Ovary (tissue), 3 donors: ENCODE results near the gene F10.

Experiments used
- EP300 ChIP-seq: sonication (generic); formaldehyde crosslinking; IDR thresholded peaks from one replicate; pipeline ENCODE4 v1.6.1; 2017; ENCODE audit warnings: antibody characterized with exemption
- POLR2A ChIP-seq: fragments of 450-650 bp; IDR thresholded peaks from one replicate; pipeline ENCODE4 v1.6.1; 2017; ENCODE audit warnings: antibody characterized with exemption, mild to moderate bottlenecking, moderate library complexity
- TF ChIP-seq, protein P1 (sequence below), 3 donors: fragments of 450-650 bp in 2 of 3; fragments of 200-600 bp in 1 of 3; IDR thresholded peaks; one replicate each; pipeline versions ENCODE4 v1.5.1 to v1.8.0; 2016 to 2022; ENCODE audit warnings: antibody characterized with exemption in 3 of 3, mild to moderate bottlenecking in 1 of 3
- donor health status: DM: no; HTN: no; CAD: no.

DNA sequence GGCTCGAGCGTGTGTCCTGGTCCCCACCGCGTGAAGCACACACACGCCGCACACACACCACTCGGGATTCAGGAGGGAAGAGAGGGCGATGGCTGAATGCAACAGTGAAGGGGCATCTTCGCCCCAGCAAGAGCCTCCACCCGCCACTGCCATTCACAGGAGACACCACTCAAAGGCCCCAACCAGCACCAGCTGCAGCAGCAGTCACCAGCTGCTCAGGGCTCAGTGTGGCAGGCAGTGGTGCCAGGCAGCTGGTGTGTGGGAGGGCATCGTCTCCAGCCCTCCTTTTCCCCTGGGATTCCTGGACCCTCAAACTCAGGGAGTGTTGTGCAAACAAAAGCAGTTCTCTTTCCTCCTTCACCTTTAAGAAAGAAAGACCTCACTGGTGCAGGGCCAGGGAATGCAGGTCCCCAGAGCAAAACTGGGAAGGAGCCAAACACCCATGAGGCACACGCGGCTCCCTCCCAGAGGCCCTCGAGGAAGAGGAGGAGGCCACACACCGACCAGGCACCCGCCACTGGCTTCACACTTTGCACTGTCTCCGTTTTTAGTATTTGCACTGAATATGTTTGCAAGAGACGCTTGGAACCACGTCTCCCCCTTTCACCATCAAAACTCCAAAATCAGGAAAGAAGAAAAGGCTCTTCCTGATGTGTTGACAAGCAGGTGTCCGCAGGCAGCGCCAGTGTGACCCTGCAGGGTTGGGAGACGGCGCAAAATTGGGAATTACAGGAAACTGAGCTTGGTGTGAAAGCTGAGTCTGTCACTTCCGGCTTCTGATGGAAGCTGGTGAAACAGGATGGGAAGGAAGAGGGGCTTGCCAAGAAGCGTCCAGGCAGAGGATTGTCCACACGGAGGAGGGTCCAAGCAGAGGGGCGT is 43.5 kb upstream of the F10 start:
- TF ChIP-seq, protein P1, sequence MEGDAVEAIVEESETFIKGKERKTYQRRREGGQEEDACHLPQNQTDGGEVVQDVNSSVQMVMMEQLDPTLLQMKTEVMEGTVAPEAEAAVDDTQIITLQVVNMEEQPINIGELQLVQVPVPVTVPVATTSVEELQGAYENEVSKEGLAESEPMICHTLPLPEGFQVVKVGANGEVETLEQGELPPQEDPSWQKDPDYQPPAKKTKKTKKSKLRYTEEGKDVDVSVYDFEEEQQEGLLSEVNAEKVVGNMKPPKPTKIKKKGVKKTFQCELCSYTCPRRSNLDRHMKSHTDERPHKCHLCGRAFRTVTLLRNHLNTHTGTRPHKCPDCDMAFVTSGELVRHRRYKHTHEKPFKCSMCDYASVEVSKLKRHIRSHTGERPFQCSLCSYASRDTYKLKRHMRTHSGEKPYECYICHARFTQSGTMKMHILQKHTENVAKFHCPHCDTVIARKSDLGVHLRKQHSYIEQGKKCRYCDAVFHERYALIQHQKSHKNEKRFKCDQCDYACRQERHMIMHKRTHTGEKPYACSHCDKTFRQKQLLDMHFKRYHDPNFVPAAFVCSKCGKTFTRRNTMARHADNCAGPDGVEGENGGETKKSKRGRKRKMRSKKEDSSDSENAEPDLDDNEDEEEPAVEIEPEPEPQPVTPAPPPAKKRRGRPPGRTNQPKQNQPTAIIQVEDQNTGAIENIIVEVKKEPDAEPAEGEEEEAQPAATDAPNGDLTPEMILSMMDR (IDR thresholded peaks at IDR 0.05), result no peak
- TF ChIP-seq POLR2A (no peak), EP300 (no peak)
